ENCODE results near the gene ACER2. TPM values are rescaled to one million over a fixed set of nuclear protein-coding genes. Genes with fewer than 3 reads are reported as not detected.
"Not testable (repeated sequence)": the region's sequence is repeated elsewhere in the genome, so short reads cannot be mapped to it uniquely, and the experiment has no call there.

ACER2 gene
- total RNA-seq, 2 experiments from 2014 or later: 1.8 TPM

DNA sequence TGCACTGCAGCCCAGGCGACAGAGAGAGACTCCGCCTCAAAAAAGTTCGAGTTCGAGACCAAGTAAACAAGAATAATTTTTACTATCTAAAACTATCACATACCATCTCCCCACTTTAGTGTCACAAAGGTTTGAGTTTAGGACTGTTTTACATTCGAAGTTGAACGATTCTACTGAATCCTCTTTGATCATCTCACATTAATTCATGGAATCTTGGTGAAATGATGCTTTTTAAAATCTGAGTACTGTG is 28.1 kb upstream of the ACER2 start:
- peaks cover 45% of the 10 kb centered on the region for H3K4me1 Mint-ChIP-seq (ENCODE audit: low read depth)
- peaks cover 3% of the 10 kb centered on the region for H3K27me3 Mint-ChIP-seq
- POLR2A ChIA-PET: interaction anchor here (0.9 to 2.3 kb wide), 7 partner anchors 10 to 332 kb away, joined by 3 to 21 read pairs (median 8); partner anchors contain the start of genes ACER2 and RRAGA
- CTCF ChIA-PET: interaction anchor here (2.0 kb wide), 1 partner anchor 332 kb away, joined by 9 read pairs; the partner anchor contains the start of gene RRAGA
- H3K4me3 Mint-ChIP-seq: peak overlapping the region; percentile 100
- no peaks in the 10 kb centered on the region for H3K9me3 Mint-ChIP-seq
- intact Hi-C loops (cut with micrococcal nuclease): loop anchor here (1.0 to 5.0 kb wide), 8 partner anchors 28 to 1242 kb away; partner anchors contain the start of genes HAUS6, MLLT3 and RRAGA
- H3K36me3 Mint-ChIP-seq: peaks cover 46% of the 10 kb centered on the region
- DNase-seq: no peak
- H3K27ac Mint-ChIP-seq: peak overlapping the region; percentile 100

- Mint-ChIP-seq H3K9me3 (no peaks in the 10 kb centered on the region), H3K4me1 (ENCODE audit: low read depth) (peaks cover 37% of the 10 kb centered on the region), H3K27me3 (peaks cover 3% of the 10 kb centered on the region), H3K4me3 (no peak overlapping the region), H3K36me3 (peaks cover 37% of the 10 kb centered on the region), H3K27ac (no peak overlapping the region)
- ChIA-PET CTCF (interaction anchor here (1.0 kb wide), 1 partner anchor 83 kb away, joined by 4 read pairs; no protein-coding TSS in a partner anchor), POLR2A (no interaction called here)
- intact Hi-C loops (cut with micrococcal nuclease): loop anchor here (5.0 kb wide), 2 partner anchors 61 to 1241 kb away; partner anchors contain the start of gene MLLT3
- DNase-seq: peak; percentile 18
Observed at GRCh38 chr9:19381656-19382055, 27.2 kb upstream of the ACER2 start.

DNA sequence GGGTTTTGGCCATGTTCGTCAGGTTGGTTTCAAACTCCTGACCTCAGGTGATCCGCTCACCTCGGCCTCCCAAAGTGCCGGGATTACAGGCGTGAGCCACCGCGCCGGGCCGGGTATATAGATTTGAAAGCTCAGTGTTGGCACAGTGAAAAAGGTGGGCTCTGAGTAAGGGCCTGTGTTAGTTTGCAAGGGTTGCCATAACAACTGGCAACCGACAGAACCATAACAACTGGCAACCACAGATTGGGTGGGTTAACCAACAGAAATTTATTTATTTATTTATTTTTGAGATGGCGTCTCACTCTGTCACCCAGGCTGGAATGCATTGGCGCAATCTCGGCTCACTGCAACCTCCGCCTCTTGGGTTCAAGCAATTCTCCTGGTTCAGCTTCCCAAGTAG is 23.6 kb upstream of the ACER2 start:
- H3K4me1 Mint-ChIP-seq (ENCODE audit: low read depth): peaks cover 19% of the 10 kb centered on the region
- H3K36me3 Mint-ChIP-seq; intact Hi-C loops (cut with micrococcal nuclease); CTCF ChIA-PET; H3K9me3 Mint-ChIP-seq; DNase-seq; H3K4me3 Mint-ChIP-seq; H3K27me3 Mint-ChIP-seq; POLR2A ChIA-PET; H3K27ac Mint-ChIP-seq: not testable (repeated sequence)

- Mint-ChIP-seq H3K27ac (no peak overlapping the region), H3K4me1 (ENCODE audit: low read depth) (peaks cover 13% of the 10 kb centered on the region), H3K9me3 (no peaks in the 10 kb centered on the region), H3K36me3 (no peaks in the 10 kb centered on the region), H3K27me3 (peaks cover 2% of the 10 kb centered on the region), H3K4me3 (no peak overlapping the region)
- intact Hi-C loops (cut with micrococcal nuclease): no loop called here
- ChIA-PET POLR2A (no interaction called here), CTCF (no interaction called here)
- no peak for DNase-seq
Observed at GRCh38 chr9:19385786-19386501, 22.9 kb upstream of the ACER2 start.

DNA sequence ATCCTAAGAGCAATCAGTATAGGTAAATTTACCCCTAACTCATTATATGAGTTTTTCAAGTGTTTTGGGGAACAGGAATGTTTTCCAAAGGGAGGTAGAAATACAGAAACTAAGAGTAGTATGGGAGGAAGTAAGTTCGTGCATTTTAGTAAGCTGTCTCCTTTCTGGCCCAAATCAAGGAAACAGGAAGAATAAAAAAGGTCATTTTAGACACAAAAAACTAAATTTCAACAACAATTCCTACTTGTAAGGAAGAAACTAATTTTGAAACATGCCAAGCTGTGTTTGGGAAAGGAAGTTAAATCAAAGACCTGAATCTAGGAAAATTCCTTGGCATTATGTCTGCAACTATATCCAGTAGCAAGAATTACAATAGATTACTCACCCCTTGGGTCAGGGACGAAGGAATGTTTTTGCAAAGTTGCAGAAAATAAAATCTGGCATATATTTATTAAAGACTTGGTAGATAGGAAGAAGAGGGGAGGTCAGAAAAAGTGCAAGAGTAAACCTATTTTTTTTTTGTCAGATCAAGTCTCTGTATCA is 22.2 kb upstream of the ACER2 start:
- H3K9me3 Mint-ChIP-seq: no peaks in the 10 kb centered on the region
- H3K4me3 Mint-ChIP-seq: no peak overlapping the region
- intact Hi-C loops (cut with micrococcal nuclease): no loop called here
- POLR2A ChIA-PET: no interaction called here
- CTCF ChIA-PET: no interaction called here
- no peak for DNase-seq
- no peaks in the 10 kb centered on the region for H3K36me3 Mint-ChIP-seq
- peaks cover 7% of the 10 kb centered on the region for H3K4me1 Mint-ChIP-seq (ENCODE audit: low read depth)
- H3K27ac Mint-ChIP-seq: no peak overlapping the region
- peaks cover 2% of the 10 kb centered on the region for H3K27me3 Mint-ChIP-seq

DNA sequence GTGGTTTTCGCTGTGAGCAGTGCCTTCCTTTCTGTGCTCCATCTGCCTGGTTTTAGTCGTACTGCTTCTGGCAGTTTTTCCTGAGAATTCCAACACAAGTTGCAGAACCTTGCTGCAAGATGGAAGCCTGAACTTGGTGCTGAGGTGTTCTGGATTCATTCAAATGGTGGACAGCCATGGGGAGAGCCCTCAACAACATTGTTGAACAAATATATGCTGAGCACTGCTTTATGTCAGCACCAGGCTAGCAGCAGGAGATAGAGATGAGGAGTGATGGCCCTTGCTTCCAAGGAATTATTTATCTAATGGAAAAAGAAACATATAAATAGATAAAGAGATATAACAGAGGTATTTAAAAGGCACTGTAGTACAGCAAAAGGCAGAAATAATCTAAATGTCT is 21.5 kb upstream of the ACER2 start:
- Mint-ChIP-seq H3K36me3 (no peaks in the 10 kb centered on the region), H3K4me3 (no peak overlapping the region), H3K9me3 (no peaks in the 10 kb centered on the region), H3K27ac (no peak overlapping the region), H3K27me3 (peaks cover 2% of the 10 kb centered on the region), H3K4me1 (ENCODE audit: low read depth) (peaks cover 1% of the 10 kb centered on the region)
- intact Hi-C loops (cut with micrococcal nuclease): no loop called here
- no peak for DNase-seq
- ChIA-PET CTCF (no interaction called here), POLR2A (no interaction called here)

- H3K9me3 Mint-ChIP-seq; CTCF ChIA-PET; H3K4me3 Mint-ChIP-seq; POLR2A ChIA-PET; H3K4me1 Mint-ChIP-seq (ENCODE audit: low read depth); intact Hi-C loops (cut with micrococcal nuclease); H3K27me3 Mint-ChIP-seq; DNase-seq; H3K27ac Mint-ChIP-seq; H3K36me3 Mint-ChIP-seq: not testable (repeated sequence)
Observed at GRCh38 chr9:19389539-19389938, 19.3 kb upstream of the ACER2 start.

- Mint-ChIP-seq H3K27ac (no peak overlapping the region), H3K4me1 (ENCODE audit: low read depth) (no peaks in the 10 kb centered on the region), H3K27me3 (no peaks in the 10 kb centered on the region), H3K4me3 (no peak overlapping the region), H3K36me3 (no peaks in the 10 kb centered on the region), H3K9me3 (no peaks in the 10 kb centered on the region)
- CTCF ChIA-PET: no interaction called here
- POLR2A ChIA-PET: no interaction called here
- intact Hi-C loops (cut with micrococcal nuclease): no loop called here
- no peak for DNase-seq
Observed at GRCh38 chr9:19397845-19398244, 11.0 kb upstream of the ACER2 start.

DNA sequence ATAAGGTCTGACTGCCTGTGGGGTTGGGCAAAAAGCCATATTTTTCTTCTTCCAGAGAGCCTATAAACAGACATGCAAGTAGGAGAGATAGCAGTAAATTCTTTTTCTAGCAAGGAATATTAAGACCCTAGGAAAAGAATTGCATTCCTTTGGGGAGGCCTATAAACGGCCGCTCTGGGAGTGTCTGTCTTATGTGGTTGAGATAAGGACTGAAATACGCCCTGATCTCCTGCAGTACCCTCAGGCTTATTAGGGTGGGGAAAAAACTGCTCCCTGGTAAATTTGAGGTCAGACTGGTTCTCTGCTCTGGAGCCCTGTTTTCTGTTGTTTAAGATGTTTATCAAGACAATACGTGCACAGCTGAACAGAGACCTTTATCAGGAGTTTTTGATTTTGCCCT is 5.6 kb upstream of the ACER2 start:
- CTCF ChIA-PET; POLR2A ChIA-PET; H3K9me3 Mint-ChIP-seq; intact Hi-C loops (cut with micrococcal nuclease); H3K27me3 Mint-ChIP-seq; H3K36me3 Mint-ChIP-seq; H3K4me3 Mint-ChIP-seq; H3K4me1 Mint-ChIP-seq (ENCODE audit: low read depth); DNase-seq; H3K27ac Mint-ChIP-seq: not testable (repeated sequence)

- H3K27ac Mint-ChIP-seq: no peak overlapping the region
- no peaks in the 10 kb centered on the region for H3K36me3 Mint-ChIP-seq
- H3K27me3 Mint-ChIP-seq: no peaks in the 10 kb centered on the region
- H3K9me3 Mint-ChIP-seq: peaks cover 9% of the 10 kb centered on the region
- no peak for DNase-seq
- H3K4me1 Mint-ChIP-seq (ENCODE audit: low read depth): peaks cover 5% of the 10 kb centered on the region
- intact Hi-C loops (cut with micrococcal nuclease): no loop called here
- ChIA-PET POLR2A (no interaction called here), CTCF (no interaction called here)
- no peak overlapping the region for H3K4me3 Mint-ChIP-seq
Observed at GRCh38 chr9:19404283-19405075, 4.3 kb upstream of the ACER2 start.

DNA sequence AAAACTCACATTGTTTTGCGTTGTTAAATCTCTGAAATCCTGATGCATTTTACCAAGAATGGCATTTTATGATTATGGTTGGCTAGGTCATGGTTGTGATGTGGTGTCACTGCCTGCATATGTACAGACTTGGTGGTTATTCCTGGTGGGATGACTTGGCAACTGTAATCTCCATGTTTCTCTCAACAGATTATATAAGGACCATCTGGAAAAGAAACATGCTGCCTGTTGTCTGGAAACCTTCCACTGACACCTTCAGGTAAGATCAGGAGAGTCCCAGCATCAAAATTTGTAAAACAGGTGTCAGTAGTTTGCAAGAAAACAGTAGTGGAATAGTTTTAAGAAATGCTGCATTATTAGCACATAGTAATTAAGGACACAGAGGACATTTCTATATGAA is 3.0 kb upstream of the ACER2 start:
- ChIA-PET CTCF (interaction anchor here (0.9 kb wide), 1 partner anchor 59 kb away, joined by 3 read pairs; no protein-coding TSS in a partner anchor), POLR2A (no interaction called here)
- H3K9me3 Mint-ChIP-seq: peaks cover 9% of the 10 kb centered on the region
- H3K27ac Mint-ChIP-seq: no peak overlapping the region
- no peak for DNase-seq
- H3K27me3 Mint-ChIP-seq: no peaks in the 10 kb centered on the region
- no peak overlapping the region for H3K4me3 Mint-ChIP-seq
- H3K36me3 Mint-ChIP-seq: no peaks in the 10 kb centered on the region
- intact Hi-C loops (cut with micrococcal nuclease): no loop called here
- H3K4me1 Mint-ChIP-seq (ENCODE audit: low read depth): peaks cover 12% of the 10 kb centered on the region

- intact Hi-C loops (cut with micrococcal nuclease): loop anchor here (1.0 to 2.0 kb wide), 7 partner anchors 28 to 359 kb away; partner anchors contain the start of genes RPS6 and RRAGA
- Mint-ChIP-seq H3K27me3 (no peaks in the 10 kb centered on the region), H3K36me3 (no peaks in the 10 kb centered on the region), H3K27ac (no peak overlapping the region), H3K9me3 (peaks cover 6% of the 10 kb centered on the region), H3K4me3 (peak overlapping the region; percentile 52), H3K4me1 (ENCODE audit: low read depth) (peaks cover 12% of the 10 kb centered on the region)
- CTCF ChIA-PET: no interaction called here
- DNase-seq: no peak
- POLR2A ChIA-PET: no interaction called here
Observed at GRCh38 chr9:19408316-19408692, 505 bp upstream of the ACER2 start.

Data from activated CD4-positive, alpha-beta memory T cell treated with anti-CD3 and anti-CD28 coated beads for 36 hours (primary cell).